Measurements from ENCODE around the gene GGN.
A peak's percentile ranks its signal among the peaks of the same experiment; 100 is the strongest.
"Not testable (repeated sequence)": the region's sequence is repeated elsewhere in the genome, so short reads cannot be mapped to it uniquely, and the experiment has no call there.

GGN gene

DNA sequence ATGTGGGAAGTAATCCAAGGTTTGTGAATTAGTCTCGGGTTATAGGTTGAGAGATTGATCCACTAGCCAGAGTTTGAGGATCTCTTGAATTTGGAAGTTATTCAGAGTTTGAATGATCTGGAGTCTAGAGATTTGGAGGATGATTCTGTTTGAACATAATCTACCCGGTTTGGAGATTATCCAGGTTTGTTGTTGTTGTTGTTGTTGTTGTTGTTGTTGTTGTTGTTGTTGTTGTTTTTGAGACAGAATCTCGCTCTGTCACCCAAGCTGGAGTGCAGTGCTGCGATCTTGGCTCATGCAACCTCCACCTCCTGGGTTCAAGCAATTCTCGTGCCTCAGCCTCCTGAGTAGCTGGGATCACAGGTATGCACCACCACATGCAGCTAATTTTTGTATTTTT is 24.1 kb upstream of the GGN start:
- not testable (repeated sequence) for DNase-seq (ENCODE audit: low read depth)

GRCh38 chr19:38411041-38411712 is 23.3 kb upstream of the GGN start:
- DNase-seq (ENCODE audit: low read depth) = no peak

GRCh38 chr19:38410407-38410806 is 22.6 kb upstream of the GGN start:
- not testable (repeated sequence) for DNase-seq (ENCODE audit: low read depth)

DNA sequence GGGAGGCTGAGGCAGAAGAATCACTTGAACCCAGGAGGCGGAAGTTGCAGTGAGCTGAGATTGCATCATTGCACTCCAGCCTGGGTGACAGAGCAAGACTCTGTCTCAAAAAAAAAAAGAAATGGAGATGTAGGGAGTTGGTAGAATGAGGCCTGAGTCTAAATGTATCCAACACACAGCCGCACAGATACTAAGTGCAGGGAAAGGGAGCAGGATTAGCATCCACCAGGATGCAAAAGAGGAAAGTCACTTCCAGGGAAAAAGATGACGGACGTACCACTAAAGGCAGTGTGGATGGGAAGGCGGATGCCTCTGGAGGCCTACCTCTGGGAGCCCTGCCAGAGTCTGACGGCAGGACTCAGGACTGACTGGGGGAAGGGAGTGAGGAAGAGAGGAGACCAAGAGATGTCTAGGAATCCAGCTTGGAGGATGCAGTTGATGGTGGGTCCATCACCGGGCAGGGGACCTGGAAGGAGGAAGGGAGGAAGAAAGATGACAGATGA is 21.8 kb upstream of the GGN start:
- peak; percentile 59 for DNase-seq (ENCODE audit: low read depth)

GRCh38 chr19:38405276-38405675 is 17.4 kb upstream of the GGN start:
- no peak for DNase-seq (ENCODE audit: low read depth)

GRCh38 chr19:38404858-38405257 is 17.0 kb upstream of the GGN start:
- DNase-seq (ENCODE audit: low read depth) = no peak

GRCh38 chr19:38402967-38403674 is 15.3 kb upstream of the GGN start, which contains the start of gene FAM98C:
Gene FAM98C, plus strand, starts transcription at chr19:38403093. Its CDS starts 61 bp downstream, at chr19:38403154.
- DNase-seq (ENCODE audit: low read depth) = peak; percentile 96

DNA sequence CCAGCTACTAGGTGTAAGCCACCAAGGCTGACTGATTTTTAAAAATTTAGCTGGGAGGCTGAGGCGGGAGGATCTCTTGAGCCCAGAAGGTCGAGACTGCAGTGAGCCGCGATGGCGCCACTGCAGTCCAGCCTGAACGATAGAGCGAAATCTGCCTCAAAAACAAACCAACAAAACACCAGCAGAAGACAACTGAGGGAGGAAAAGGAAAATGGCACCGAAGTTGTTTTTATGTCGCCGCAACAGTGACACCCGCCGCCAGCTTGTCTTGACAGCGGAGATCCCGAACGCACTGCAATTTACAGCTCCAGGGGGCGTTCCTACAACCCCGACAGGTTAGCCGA is 14.8 kb upstream of the GGN start:
- no peak for DNase-seq (ENCODE audit: low read depth)

- DNase-seq (ENCODE audit: low read depth) = peak; percentile 69
Measured at GRCh38 chr19:38401148-38401547, 13.3 kb upstream of the GGN start.

- peak; percentile 37 for DNase-seq (ENCODE audit: low read depth)
Measured at GRCh38 chr19:38400361-38400760, 12.5 kb upstream of the GGN start.

- no peak for DNase-seq (ENCODE audit: low read depth)
Measured at GRCh38 chr19:38399537-38399936, 11.7 kb upstream of the GGN start.

GRCh38 chr19:38399081-38399480 is 11.2 kb upstream of the GGN start:
- no peak for DNase-seq (ENCODE audit: low read depth)

DNA sequence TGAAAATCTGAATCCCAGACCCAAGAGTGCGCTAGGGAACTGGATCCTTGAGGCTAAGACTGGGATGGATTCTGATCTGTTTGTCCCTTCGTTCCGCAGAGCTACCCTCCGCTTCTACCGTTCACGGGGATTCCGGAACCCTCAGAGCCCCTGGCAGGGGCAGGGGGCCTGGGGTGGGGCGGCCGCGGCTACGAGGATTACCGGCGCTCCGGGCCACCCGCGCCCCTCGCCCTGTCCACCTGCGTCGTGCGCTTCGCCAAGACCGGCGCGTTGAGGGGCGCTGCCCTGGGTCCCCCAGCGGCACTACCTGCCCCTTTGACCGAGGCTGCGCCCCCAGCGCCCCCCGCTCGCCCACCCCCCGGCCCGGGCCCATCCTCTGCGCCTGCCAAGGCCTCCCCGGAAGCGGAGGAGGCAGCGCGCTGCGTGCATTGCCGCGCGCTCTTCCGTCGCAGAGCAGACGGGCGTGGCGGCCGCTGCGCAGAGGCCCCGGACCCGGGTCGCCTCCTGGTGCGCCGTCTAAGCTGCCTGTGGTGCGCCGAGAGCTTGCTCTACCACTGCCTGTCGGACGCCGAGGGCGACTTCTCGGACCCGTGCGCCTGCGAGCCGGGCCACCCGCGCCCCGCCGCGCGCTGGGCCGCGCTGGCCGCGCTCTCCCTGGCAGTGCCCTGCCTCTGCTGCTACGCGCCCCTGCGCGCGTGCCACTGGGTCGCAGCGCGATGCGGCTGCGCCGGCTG is 7.7 kb upstream of the GGN start:
- DNase-seq (ENCODE audit: low read depth) = no peak

DNA sequence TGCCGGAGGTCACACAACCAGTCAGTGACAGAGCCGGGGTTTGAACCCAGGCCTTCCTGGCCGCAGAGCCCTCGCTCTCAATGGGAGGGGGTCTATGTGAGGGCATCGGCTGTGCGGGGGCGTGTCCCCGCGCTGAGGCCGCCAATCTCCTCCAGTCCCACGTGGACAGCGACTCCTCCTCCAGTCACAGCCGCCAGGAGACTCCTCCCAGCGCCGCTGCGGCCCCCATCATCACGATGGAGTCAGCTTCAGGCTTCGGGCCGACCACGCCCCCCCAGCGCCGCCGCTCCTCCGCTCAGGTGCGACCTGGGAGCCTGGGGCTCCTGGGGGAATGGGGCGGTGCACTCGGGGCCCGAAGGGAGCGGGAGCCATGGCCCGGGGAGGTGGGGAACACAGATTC is 6.7 kb upstream of the GGN start:
- no peak for DNase-seq (ENCODE audit: low read depth)

DNA sequence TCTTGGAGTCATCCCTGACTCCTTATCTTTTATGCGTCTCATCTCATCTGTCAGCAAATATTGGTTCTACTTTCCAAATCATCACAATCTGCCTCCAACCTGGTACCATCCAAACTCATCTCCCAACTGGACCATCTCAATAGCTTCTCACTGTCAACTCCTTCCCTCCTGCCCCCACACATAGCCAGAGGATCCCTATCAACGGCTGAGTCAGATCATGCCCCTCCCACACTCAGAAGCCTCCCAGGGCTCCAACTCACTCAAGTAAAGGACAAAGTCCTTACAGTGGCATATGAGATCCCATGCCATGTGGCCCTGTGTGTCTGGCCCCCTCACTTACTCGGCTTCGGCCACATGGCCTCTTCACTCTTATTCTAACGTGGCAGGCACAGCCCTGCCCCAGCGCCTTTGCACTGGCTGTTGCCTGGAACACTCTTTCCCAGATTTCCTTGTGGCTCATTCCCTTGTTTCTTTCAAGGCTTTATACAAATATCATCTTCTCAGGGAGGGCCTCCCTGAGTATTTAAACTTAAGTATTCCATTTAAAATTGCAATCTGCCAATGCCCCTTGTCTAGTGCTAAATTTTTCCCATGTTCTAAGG is 5.0 kb upstream of the GGN start:
- DNase-seq (ENCODE audit: low read depth) = peak; percentile 73

- no peak for DNase-seq (ENCODE audit: low read depth)
Measured at GRCh38 chr19:38391911-38392464, 4.2 kb upstream of the GGN start.

DNA sequence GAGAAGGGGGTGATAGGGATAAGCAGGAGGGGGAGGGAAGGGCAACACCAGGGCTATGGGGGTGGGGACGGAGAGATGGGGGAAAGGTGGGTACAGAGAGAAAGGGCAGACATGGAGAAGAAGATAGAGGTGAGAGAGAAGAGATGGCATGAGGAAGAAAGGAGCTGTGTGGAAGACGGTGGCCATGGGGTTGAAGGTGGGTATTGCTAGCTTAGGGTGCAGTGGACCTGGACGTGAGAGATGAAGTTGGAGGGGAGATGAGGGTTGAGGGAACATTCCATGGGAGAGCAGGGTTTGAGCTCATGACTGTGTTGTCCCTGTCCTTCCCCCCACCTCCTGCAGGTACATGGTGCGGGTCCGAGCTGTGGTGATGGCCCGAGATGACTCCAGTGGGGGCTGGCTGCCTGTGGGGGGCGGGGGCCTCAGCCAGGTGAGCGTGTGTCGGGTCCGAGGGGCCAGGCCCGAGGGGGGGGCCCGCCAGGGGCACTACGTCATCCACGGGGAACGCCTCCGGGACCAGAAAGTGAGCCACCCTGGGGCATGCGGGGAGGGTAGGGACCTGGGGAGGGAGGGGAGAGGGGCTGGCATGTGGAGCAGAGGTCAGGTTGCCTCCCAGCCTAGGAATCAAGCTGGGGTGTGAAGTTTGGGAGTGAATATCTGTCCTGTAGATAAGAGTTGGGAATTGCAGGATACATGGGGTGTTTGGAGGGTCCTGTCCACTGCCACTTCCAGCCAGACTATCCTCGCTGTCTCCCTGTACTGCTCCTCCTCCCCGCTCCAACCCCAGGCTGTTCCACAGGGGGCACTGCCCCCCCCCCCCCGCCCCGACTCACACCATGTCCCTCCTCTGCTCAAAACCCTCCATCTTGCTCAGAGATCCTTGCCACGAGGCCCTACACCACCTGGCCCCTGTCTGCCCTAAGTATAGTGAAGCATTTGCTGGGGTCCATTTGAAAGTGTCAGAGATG is 2.4 kb upstream of the GGN start:
- no peak for DNase-seq (ENCODE audit: low read depth)

- peak; percentile 89 for DNase-seq (ENCODE audit: low read depth)
Measured at GRCh38 chr19:38389101-38389925, 1.5 kb upstream of the GGN start.

DNA sequence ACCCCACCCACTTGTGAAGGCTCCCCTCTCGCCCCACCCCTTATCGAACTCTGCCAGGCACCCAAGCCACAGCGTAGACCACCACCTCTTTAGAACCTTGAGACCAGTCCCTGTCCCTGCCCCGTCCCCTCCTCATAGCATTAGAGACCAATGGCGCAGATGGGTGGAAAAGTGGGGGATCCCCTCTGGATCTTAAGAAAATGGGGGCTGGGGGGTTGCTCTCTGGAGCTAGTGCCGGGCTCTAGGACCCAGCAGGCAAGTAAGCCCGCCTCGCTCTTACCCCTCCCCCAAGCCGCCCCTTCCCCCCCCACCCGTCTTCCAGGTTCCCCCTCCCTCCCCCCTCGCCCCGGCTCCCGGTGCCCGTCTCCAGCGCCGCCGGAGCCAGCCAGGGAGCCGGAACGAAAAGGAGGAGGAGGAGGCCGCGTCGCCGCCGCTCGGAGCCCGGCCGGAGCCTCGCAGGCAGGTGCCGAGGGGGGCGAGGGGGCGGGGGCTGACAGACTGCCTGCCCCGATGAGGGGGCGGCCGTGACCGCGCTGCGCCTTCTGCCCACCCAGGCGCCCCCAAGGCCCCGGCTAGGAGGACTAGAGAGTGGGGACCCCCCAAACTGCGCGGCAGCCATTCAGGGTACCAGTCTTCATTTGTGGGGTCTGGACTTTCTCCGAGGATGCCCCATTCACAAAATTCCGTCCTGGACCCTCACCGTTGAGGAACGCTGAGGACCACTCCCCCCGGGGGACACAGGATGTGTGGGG is 691 bp upstream of the GGN start, which contains the start of gene SPRED3:
SPRED3 (plus strand) TSS at position 349 of the 752 bp plus-strand sequence. CDS start 1,606 bp downstream, outside the sequence.
- DNase-seq (ENCODE audit: low read depth) = peak; percentile 79
